HG03575 (cell line): Measurements from ENCODE around the gene KRTAP5-11.
"Not testable (repeated sequence)": the region's sequence is repeated elsewhere in the genome, so short reads cannot be mapped to it uniquely, and the experiment has no call there.

Source experiments
- ATAC-seq: cut with Tn5 transposase; IDR thresholded peaks from one replicate; pipeline ENCODE4 v1.9.1; 2021; ENCODE audit not compliant: unreplicated experiment, insufficient number of reproducible peaks, low FRiP score; ENCODE audit errors: extremely low read depth

The KRTAP5-11 gene

DNA sequence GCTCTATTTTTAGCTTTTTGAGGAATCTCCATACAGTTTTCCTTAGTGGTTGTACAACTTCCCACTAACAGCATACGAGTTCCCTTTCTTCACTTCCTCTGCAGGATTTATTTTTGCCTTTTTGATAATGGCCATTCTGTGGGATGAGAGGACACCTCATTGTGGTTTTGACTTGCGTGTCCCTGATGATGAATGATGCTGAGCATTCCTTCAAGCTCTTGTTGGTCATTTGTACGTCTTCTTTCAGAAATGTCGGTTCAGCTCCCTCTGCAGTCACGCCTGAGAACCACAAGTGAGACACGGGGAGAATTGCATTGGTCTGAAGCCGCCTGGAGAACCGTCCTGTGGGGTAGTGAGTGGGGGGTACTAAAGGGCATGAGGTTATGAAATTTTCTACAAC is 19.3 kb downstream of the KRTAP5-11 start:
- no peak for ATAC-seq

DNA sequence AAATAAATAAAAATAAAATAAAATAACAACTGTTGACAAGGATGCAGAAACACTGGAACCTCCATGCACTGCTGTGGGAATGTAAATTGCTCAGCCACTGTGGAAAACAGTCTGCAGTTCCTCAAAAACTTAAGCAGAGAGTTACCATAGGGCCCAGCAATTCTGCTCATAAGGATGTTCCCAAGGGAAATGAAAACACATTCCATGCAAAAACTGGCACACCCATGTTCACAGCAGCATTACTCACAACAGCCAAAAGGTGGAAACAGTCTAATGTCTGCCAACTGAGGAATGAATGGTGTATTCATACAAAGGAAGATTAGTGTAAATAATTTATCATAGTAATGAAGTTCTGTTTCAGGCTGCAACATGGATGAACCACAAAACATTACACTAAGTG is 20.6 kb downstream of the KRTAP5-11 start:
- ATAC-seq = no peak

DNA sequence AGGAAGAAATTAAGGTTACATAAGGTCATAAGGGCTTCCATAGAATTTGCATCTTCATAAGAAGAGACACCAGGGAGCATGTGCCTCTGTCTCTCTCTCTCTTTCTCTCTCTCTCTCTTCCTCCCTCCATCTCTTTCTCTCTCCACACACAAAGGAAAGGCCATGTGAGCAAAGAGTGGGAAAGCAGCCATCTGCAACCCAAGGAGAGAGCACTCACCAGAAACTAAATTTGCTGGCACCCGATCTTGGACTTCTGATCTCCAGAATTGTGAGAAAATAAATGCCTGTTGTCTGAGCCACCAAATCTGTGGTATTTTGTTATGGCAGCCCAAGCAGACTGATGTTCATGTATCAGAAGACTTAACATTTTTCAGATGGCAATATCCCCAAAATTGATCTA is 23.7 kb downstream of the KRTAP5-11 start:
- ATAC-seq = no peak

DNA sequence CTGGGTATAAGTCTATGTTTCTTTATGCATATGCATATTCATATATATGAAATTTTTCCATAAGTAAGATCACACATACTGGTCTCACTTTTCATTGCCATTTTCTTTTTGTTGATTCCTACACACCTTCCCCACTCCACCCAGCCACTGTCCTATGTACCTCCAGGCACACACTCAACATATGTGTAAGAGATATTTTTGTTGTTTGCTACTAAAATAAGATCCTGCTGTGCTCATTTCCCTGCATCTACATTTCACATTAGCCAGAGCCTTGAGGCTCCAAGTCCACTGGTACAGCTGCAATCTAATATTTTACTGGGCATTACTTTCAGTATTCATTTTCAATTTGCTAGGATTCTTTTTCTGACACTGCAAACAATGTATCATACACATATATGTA is 25.4 kb downstream of the KRTAP5-11 start:
- ATAC-seq = no peak

DNA sequence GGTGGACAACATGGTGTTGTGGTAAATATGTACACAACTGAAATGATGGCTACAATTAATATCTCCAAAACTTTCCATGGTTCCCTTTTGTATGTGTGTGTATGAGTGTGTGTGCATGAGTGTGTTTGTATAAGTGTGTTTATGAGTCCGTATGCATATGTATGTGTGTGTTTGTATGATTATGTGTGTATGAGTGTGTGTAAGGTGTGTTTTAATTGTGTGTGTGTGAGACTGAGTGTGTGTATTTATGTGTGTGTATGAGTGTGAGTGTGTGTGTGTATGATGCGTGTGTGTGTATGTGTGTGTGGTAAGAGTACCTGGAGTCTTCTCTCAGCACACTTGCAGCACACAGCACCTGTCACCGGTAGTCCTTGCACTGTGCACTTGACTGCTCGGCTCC is 26.7 kb downstream of the KRTAP5-11 start:
- ATAC-seq = no peak

DNA sequence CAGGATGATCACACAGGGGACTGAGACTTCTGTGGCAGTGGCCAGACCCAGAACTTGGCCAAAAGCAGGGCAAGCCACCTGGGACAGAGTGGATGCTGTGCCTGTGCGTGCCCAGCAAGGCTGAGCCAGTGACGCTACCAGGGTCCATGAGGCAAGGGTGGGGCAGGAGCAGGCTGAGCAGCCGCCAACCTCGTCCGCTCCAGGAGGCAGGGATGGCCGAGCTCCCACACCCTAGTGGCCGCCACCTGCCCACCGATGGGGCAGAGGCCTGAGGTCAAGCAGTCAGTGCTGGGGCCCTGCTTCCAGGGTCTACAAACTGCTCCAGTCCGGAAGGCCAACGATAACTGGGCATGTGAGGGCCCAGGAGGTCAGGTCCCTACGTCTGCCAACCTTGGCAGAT is 27.2 kb downstream of the KRTAP5-11 start:
- no peak for ATAC-seq

DNA sequence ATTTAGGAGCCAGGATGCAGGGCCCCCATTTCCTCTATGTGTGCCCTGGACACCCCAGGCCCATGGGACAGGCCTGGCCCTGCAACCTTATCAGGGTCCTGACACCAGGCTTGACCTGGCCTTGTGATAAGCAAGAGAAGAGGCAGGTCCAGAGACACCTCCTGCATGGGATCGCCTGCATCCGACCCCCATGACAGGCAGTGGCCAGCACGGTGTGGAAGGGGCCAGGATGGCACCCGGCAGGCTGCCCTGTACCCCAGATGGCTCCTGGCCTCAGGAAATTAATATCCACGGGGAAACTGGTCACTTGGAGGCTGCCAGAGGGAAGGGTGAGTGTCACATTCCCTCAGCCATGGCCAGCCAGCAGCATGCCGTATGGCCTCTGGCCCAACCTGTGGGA is 27.7 kb downstream of the KRTAP5-11 start:
- no peak for ATAC-seq

DNA sequence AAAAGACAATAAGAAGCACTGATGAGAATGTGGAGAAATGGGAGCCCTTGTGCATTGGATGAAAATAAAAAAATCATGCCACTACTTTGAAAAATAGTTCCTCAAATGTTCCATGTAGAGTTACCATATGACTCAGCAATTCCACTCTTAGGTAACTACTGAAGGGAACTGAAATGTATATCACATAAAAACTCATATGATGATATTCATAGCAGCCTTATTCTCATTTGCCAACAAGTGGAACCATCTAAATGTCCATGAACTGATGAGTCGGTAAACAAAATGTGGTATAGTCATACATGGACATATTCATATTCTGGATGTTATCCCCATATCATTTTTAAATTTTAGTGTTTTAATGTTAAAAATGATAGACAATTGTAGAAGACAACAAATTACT is 31.0 kb downstream of the KRTAP5-11 start:
- ATAC-seq = no peak

DNA sequence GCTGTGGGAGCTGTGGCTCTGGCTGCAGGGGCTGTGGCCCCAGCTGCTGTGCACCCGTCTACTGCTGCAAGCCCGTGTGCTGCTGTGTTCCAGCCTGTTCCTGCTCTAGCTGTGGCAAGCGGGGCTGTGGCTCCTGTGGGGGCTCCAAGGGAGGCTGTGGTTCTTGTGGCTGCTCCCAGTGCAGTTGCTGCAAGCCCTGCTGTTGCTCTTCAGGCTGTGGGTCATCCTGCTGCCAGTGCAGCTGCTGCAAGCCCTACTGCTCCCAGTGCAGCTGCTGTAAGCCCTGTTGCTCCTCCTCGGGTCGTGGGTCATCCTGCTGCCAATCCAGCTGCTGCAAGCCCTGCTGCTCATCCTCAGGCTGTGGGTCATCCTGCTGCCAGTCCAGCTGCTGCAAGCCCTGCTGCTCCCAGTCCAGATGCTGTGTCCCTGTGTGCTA is 33.9 kb downstream of the KRTAP5-11 start:
- ATAC-seq = no peak

DNA sequence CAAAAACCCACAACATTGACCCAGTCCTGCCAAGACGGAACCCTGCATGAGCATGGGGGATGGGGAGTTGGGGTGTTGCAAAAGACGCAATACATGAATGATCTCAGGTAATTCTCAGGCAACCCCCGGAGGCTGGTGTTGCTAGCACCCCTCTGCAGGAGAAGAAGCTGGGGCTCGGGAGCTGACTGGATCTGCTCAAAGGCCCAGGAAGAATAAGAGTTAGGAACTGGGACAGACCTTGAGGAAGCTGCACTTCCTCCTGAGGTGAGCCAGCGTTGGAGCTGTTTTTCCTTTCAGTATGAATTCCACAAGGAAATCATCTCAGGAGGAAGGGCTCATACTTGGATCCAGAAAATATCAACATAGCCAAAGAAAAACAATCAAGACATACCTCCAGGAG is 34.6 kb downstream of the KRTAP5-11 start, which contains the start of gene KRTAP5-9:
Gene KRTAP5-9 (plus strand): TSS at position 301 of the 400 bp plus-strand sequence. CDS start 238 bp downstream, outside the sequence.
- ATAC-seq = no peak

DNA sequence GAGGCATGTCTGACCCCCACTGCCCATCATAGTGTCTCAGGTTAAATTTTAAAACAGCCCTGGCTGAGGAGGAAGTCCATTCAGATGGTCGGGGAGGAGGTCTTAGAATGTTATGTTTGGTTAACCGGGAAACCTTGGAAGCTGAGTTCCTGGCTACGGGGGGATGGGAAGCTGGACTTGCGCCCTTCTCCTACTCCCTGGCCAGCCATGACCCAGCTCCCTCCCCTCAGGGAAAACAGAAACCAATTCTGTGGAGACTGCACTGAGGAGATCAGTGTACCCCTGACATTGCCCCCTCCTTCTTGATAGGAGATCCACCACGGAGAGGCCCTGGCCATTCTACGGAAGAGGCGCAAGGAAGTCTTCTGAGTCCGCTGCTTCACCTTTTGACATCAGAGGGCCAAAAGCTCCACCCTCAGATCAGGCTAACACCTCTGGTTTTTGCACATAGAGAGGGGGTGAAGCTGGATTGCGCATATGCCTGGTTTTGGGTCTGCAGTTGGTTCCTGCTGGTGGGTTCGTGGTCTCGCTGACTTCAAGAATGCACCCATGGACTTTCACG is 37.2 kb downstream of the KRTAP5-11 start:
- no peak for ATAC-seq

DNA sequence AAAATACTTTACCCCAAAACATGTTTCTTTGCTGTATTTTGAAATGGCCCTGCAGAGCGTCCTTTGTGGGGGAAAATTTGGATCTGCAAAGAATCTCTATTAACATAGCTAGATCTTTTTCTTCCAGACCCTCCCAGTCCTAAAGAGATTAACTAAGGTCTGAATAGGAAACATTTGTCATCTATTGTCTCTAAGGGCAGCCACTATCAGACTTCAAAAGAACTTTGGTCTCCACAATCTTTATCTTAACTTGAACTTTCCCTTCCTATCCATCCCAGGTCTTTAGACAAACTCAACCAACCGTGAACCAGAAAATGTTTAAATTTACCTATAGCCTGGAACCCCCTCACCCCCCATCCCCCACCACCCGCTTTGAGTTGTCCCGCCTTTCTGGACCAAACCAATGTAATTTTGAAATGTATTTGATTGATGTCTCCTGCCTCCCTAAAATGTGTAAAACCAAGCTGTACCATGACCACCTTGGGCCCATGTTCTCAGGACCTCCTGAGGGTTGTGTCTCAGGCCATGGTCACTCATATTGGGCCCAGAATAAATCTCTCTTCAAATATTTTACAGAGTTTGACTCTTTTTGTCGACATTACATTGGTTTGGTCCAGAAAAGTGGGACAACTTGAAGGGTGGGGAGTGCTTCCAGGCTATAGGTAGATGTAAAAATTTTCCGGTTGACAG is 38.0 kb downstream of the KRTAP5-11 start:
- ATAC-seq = no peak

DNA sequence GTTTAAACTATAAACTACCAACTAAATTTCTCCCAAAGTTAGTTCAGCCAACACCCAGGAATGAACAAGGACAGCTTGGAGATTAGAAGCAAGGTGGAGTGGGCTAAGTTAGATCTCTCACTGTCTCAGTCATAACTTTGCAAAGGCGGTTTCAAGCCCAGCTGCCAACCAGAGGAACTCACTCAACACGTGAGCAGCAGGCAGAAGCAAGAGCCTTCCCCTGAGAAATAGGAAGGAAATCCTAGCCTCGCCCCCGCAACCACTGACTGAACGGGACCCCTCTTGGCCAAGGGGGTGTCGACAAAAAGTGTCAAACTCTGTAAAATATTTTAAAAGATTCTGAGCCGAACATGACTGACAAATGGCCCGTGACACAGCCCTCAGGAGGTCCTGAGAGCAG is 38.8 kb downstream of the KRTAP5-11 start:
- no peak for ATAC-seq

DNA sequence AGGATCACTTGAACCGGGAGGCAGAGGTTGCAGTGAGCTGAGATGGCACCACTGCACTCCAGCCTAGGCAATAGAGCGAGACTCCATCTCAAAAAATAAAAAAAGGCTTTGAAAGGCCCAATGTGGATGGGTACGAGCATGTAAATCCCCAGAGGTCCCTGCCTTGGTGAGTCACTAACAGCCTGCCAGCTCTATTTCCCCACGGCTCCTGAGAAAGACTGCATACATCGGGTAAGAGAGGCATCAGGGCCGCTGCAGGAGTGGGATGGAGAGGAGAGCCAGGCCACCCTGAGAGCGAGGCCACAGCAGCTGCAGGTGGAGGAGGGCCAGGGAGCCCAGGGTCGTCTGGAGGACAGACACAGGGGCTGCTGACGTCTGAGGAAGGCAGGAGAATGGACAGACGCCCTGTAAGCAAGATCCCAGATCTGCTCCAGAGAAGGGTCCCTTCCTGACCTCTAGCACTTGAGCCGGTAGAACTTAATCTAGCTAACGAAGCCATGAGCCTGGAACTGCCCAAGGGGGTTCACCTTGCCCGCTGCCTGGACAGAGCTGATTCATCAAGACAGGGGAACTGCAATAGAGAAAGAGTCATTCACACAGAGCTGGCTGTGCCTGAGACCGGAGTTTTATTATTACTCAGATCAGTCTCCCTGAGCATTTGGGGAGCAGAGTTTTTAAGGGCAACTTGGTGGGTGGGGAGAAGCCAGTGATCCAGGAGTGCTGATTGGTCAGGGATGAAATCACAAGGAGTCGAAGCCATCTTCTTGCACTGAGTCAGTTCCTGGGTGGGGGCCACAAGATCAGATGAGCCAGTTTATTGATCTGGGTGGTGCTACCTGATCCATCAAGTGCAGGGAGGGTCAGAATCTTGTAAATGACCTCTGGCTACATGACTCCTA is 39.5 kb downstream of the KRTAP5-11 start:
- no peak for ATAC-seq

DNA sequence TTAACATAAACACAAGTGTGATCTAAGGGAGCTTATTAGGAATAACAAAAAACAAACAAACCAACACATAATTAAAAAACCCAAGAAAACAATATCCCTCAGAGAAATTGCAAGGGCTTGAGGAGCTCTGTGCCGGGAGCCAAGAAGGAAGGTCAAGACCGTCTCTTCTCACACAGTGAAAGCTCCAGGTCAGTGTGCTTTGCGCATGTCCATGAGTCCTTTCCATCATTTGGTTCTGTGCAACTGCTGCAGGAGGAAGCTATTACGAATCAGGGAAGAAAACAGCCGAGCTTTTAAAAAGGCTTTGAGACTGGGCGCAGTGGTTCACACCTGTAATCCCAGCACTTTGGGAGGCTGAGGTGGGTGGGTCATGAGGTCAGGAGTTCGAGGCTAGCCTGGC is 40.3 kb downstream of the KRTAP5-11 start:
- ATAC-seq = no peak

DNA sequence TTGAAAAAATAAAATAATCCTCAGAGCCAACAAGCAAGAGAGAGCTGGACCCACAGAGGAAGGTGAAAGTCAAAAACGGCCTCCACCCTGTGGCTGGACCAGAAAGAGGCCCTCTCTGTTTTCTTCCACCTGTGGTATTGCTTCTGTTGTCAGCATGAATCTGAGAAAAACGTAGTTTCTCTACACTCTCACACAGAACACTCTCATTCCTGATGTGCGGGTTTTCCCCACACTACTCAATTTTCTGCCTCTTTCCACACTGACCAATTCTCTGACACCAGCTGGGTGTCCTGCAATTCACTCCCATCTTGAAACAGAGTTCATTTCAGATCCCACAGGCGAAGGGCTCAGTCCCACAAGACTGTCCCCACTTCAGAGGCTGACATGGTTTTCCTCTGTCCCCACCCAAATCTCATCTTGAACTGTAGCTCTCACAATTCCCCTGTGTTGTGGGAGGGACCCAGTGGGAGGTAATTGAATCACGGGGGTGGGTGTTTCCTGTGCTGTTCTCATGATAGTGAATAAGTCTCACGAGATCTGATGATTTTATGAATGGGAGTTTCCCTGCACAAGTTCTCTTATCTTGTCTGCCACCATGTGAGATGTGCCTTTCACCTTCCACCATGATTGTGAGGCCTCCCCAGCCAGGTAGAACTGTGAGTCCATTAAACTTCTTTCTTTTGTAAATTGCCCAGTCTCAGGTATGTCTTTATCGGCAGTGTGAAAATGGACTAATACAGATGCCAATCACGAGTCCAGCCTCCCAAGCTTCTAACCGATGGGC is 42.0 kb downstream of the KRTAP5-11 start:
- not testable (repeated sequence) for ATAC-seq

DNA sequence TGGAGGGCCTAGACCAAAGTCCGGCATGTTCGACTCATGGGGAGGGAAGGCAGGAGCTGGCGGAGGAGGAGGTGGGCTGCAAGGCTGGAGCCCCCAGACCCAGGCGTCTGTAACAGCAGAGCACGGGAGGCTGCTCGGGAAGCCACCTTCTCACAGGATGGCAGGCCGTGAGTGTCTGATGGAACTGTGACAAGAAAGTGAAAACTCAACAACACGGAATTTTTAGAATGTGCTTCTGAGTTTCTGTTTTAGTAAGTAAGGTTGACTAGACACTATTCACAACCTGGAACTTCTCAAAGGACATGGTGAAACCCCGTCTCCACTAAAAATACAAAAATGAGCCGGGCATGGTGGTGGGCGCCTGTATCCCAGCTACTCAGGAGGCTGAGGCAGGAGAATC is 42.7 kb downstream of the KRTAP5-11 start:
- not testable (repeated sequence) for ATAC-seq

DNA sequence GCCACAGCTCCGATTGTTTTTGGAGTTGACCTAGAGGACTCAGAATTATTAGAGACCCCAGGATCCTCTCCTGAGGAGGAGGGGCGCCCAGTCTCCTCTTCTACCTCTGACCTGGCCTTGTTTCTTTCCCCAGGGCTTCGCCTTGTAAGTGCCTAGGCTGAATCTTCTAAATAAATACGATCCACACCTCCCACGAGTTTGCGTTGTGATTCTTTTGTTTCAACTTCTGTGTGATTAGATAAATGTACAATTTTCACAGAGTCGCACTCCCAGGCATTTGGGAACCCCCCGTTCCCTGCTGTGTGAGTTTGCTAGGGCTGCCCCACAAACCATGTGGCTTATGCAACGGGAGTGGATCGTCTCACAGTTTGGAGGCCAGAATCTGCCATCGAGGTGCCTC is 43.7 kb downstream of the KRTAP5-11 start:
- no peak for ATAC-seq

DNA sequence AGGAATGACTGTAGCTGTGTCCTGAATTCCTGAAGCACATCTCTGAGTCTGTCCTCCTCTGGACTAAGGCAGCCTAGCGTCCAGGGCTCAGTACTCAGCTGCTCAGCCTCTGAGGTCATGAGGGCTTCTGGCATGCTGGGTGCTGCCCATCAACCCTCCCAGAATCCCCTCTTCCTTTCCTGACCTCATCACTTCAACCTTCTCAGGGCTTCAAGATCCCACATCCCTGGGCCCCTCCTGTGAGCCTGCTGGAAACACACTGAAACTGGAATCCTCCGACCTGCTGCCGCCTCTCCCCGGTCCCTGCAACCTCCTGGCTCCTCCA is 44.0 kb downstream of the KRTAP5-11 start:
- no peak for ATAC-seq
